Effector CD8-positive, alpha-beta T cell (primary cell): ENCODE measurements around the gene CLDN6.

Experiments
- DNase-seq: peaks from one replicate; lab custom pipeline; 2025; lab: John Stamatoyannopoulos, UW

Gene CLDN6

DNA sequence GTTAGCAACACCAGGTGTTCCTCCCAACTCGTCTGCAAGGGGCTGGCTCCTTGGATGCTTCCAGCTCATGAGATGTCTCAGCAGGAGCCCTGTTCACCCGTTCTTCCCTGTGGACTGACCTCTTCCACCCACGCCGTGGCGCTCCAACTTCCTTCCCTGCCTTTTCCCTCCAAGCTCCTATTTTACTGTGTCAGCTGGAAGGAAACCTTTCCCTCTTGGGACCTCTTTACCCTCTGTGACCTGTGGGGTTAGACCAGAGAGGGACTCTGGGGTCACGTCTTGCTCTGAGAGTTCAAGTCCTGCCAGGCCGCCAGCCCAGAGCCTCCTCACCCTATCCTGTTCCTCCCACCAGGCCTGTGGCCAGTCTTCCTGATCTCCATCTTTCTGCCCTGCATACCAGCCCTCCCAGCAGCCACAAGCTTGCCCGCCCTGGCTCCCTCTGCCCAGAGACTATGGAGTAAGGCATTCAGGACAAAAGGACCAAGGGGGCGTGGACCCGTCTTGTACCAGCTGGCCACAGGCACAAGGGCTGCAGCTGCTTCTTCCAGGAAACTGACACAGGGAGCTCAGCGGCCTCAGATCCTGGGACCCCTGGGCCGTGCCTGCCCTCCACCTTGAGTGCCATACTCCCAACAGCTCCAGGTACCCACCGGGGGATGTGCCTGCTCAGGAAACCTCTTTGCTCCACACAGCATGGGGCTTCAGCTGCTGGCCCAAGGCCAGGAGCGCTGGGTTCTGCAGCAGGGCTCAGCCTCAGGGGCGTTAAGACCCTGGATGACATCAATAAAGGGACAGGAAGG is 45.8 kb downstream of the CLDN6 start:
- no peak for DNase-seq

DNA sequence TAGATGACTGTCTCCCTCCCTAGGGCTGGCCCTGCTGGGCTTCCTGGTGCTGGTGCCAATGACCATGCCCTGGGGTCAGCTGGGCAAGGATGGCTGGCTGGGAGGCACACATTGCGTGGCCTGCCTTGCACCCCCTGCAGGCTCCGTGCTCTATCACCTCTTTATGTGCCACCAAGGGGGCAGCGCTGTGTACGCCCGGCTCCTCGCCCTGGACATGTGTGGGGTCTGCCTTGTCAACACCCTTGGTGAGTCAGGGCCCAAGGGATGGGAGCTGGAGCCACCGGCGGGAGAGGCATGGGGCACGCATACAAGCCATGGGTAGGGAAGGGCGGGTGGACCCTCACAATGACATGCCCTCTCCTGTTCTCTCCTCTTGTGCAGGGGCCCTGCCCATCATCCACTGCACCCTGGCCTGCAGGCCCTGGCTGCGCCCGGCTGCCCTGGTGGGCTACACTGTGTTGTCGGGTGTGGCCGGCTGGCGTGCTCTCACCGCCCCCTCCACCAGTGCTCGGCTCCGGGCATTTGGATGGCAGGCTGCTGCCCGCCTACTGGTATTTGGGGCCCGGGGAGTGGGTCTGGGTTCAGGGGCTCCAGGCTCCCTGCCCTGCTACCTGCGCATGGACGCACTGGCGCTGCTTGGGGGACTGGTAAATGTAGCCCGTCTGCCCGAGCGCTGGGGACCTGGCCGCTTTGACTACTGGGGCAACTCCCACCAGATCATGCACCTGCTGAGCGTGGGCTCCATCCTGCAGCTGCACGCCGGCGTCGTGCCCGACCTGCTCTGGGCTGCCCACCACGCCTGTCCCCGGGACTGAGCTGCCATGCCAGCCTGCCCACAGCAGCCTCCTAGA is 46.6 kb downstream of the CLDN6 start:
- no peak for DNase-seq

DNA sequence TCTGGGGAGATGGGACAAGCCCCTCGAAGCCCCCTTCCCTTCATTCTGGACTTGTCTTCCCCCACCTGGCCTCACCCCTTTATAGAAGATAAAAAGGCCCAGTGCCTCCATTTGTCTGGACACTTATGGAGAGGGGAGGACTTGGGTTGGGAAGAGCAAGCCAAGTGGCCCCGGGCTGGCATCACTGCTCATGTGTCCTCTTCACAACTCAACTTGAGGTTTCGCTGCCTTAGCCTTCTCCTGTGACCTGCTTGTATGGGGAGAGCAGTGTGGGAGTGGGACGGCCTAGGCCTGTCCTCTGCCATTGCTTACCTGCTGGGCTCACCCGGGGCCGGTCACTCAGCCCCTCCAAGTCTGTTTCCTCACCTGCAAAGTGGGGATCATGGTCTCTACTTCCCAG is 47.4 kb downstream of the CLDN6 start:
- no peak for DNase-seq

DNA sequence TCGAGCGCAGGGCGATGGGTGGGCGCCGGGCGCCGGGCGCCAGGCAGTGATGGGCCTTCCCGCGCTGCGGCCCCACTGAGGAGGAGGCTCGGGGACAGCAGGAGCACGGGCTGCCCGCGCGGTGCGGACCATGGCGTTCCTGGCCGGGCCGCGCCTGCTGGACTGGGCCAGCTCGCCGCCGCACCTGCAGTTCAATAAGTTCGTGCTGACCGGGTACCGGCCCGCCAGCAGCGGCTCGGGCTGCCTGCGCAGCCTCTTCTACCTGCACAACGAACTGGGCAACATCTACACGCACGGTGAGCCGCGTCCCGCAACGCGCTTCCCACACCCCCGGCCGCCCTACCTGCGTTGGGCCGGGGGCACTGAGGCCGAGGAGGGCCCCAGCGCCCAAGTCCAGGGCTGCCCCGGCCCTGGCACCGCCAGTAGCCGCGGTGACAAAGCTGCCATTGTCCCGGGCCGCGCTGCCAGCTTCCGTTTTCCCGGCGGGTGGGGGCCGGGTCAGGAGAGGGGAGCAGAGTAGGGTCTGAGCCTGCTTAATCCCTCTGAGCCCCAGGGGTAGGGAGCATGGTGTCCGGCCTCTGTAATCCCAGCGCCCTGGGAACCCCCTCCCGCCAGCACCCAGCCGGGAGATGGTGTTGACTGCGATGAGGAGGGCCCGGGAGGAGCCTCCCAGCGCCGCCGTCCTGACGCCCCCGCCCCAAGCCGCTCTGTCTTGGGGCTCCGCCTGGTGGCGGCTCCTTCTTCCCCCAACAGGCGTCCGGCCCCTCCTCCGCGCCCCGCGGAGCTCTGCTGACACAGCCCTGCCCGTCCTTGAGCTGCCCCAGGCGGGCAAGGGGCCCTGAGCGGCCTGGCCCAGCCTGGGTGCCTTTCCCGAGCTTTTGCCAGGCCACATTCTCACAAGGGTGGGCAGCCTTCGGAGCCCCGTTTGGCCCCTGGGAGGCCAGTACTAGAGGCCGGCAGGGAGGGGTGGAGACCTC is 48.1 kb downstream of the CLDN6 start:
- DNase-seq = peak; percentile 23

DNA sequence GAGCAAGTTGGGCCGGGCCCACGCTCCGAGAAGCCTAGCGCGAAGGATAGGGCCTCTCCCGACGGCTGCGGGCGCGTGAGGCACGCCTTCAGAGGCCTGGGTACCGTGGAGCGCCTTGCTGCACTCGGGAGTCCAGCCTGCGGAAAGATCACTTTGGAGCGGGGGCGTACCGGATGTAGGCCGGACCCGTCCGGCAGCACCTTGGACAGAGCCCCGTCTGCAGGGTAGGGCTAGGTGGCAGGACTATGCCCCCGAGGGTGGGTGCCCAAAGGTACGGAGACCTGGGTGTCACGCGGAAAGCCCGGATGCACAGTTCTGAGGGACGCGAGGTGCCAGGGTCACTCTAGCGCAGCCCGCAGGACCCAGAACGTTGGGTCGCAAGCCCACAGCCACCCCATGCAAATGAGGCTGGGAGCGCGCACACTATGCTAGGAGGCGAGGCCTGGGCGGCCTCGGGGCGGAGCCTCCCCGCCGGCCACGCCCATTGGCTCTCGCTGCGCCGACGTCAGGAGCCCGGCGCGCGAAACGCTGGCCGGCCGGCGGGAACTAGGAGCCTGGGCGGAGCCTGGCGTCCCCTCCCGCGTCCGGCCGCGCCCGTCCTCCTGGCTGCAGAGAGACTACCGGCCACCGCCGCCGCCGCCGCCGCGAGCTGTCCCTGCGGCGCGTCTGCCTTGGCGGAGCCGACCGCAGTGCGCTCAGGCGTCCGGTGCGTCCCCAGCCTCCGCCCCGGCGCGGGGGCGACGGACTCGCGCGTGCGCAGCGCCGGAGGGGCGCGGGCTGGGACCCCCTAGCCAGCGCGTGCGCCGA is 49.0 kb downstream of the CLDN6 start, which contains the start of gene PAQR4:
Gene PAQR4, plus strand, starts transcription at position 611 of the 807 bp plus-strand sequence. CDS start 327 bp downstream, outside the sequence.
- DNase-seq = peak; percentile 54

DNA sequence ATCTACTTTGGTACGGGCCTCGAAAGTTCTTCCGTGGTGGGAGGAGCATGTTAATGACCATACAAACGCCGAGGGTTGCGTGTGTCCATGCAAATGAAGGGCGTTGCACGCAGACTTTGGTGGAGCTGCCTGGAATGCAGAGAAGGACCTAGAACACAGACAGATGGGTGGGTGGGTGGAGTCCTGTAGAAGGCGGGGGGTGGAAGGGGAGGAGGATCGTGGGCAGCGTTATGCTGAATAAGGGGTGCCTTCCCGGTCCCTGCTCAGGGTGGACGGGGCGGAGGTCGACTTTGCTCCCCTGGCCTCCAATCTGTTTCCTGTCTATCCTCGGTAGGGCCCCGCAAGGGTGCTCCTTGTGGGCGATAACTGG is 49.6 kb downstream of the CLDN6 start:
- DNase-seq = no peak

DNA sequence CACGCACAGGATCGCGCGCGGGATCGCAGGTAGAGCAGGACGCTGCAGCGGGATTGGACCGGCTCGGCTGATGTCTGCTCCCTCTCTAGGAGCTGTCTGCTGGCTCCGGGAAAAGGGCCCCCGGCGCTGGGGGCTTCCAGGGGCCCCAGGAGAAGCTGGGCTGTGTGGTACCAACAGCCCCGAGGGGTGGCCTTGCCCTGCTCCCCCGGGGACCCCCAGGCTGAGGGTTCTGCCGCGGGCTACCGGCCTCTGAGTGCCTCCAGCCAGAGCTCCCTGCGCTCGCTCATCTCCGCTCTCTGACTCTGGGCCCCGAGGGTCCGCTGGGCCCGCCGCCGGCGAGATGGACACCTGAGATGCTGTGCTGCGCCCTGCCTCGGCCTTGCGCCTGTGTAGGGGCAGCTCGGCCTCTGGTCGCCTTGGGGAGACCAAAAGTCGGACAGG is 50.2 kb downstream of the CLDN6 start:
- DNase-seq = no peak

DNA sequence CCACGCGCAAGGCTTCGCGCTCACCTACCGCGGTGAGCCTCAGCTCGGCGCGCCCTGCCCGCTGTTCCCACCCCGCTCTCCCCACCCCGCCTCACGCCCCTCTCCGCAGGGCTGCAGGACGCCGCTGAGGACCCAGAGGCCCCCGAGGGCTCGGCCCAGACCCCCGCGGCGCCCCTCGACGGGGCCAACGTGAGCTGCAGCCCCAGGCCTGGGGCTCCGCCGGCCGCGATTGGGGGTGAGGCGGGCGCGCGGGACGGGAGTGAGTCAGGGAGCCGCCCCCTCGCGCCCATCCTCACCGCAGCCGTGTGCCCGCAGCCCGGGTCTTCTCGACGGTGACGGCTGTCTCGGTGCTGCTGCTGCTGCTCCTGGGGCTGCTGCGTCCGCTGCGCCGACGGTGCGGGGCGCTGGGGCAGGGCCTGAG is 50.8 kb downstream of the CLDN6 start:
- DNase-seq = no peak

DNA sequence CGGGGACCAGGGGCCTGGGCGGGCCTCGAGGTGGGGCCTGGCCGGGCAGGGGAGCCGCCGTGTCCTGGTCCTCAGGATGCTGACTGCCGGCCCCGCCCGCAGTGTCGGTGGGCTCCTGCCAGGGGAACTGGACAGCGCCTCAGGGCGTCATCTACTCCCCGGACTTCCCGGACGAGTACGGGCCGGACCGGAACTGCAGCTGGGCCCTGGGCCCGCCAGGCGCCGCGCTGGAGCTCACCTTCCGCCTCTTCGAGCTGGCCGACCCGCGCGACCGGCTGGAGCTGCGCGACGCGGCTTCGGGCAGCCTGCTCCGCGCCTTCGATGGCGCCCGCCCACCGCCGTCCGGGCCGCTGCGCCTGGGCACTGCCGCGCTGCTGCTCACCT is 51.2 kb downstream of the CLDN6 start:
- no peak for DNase-seq

DNA sequence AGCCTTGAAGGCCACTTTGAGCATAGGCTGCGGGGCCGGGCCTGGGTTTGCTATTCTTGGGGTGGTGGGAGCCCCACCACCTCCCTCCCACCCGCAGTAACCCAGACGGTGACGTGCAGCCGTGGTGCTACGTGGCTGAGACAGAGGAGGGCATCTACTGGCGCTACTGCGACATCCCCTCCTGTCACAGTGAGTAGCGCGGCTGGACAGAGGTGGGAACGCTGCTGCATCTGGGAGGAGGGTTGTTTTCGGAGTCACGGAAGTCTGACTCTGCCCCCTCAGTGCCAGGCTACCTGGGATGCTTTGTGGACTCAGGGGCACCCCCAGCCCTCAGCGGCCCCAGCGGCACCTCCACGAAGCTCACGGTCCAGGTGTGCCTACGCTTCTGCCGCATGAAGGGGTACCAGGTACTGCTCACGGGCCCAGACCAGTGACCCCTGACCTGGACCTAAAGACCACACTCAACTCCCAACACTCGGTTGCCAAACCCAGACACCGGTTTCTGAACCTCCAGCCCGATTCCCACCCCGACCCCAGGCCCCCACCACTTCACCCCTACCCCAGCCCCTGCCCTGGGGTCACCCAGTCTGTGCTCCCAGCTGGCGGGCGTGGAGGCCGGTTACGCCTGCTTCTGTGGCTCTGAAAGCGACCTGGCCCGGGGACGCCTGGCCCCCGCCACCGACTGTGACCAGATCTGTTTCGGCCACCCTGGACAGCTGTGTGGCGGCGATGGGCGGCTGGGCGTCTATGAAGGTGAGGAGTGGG is 51.8 kb downstream of the CLDN6 start:
- no peak for DNase-seq
